T-cell (primary cell): ENCODE data around the gene EIF3B. TPM values are rescaled to one million over a fixed set of nuclear protein-coding genes. Genes with fewer than 3 reads are reported as not detected.

Experiments used
- ATAC-seq, 4 experiments: fragments of 200-7000 bp in 3 of 4; fragments of 150-1000 bp in 1 of 4; cut with Tn5 transposase; replicated peaks in 1 of 4; 1 replicate in 3 of 4; 2 replicates in 1 of 4; pipeline ENCODE4 v1.10.0; 2021; ENCODE audit warnings: moderate library complexity in 3 of 4, mild to moderate bottlenecking in 2 of 4, moderate number of reproducible peaks in 1 of 4
- CTCF ChIA-PET, 2 donors: fragments of 300-600 bp; sonication (Branson Sonifier 250); formaldehyde crosslinking; loops; one replicate each; lab custom pipeline; 2022; ENCODE audit warnings: antibody characterized with exemption in 2 of 2; lab: Charles Lee
- POLR2A ChIA-PET, 2 donors: fragments of 300-600 bp; sonication (Branson Sonifier 250); formaldehyde crosslinking; loops; one replicate each; lab custom pipeline; 2022; ENCODE audit warnings: antibody characterized with exemption in 2 of 2; lab: Charles Lee
- DNase-seq, 35 experiments: peaks; one replicate each; pipeline versions ENCODE4 v3.0.0 to v3.0.0-alpha.2; 2013 to 2023
- H3K27ac ChIP-seq: one replicate; pipeline ENCODE4 v1.5.1; 2013; ENCODE audit warnings: low read length
- H3K27me3 ChIP-seq, 2 experiments: replicated peaks in 1 of 2; 1 replicate in 1 of 2; 2 replicates in 1 of 2; pipeline versions ENCODE4 v1.6.1 to v1.7.0; 2013; ENCODE audit warnings: low read length in 1 of 2, mixed read lengths in 1 of 2; ENCODE audit not compliant: control insufficient read depth in 2 of 2, insufficient read depth in 2 of 2; ENCODE audit errors: extremely low read depth in 1 of 2
- H3K36me3 ChIP-seq, 2 donors: 1 replicate in 1 of 2; 2 replicates in 1 of 2; pipeline versions ENCODE4 v1.6.1 to v1.7.0; 2013; ENCODE audit warnings: low read length in 1 of 2; ENCODE audit not compliant: control insufficient read depth in 2 of 2, insufficient read depth in 1 of 2; ENCODE audit errors: extremely low read depth in 1 of 2
- H3K4me1 ChIP-seq, 2 experiments: 1 replicate in 1 of 2; 2 replicates in 1 of 2; pipeline versions ENCODE4 v1.6.1 to v1.7.0; 2013; ENCODE audit warnings: low read length in 2 of 2, mixed read lengths in 1 of 2; ENCODE audit not compliant: insufficient read depth in 2 of 2, control insufficient read depth in 1 of 2; ENCODE audit errors: extremely low read depth in 1 of 2
- H3K4me3 ChIP-seq, 2 donors: 1 replicate in 1 of 2; 2 replicates in 1 of 2; pipeline versions ENCODE4 v1.5.1 to v1.7.0; 2013; ENCODE audit warnings: mild to moderate bottlenecking in 2 of 2, low read length in 1 of 2, moderate library complexity in 1 of 2; ENCODE audit not compliant: control insufficient read depth in 1 of 2; ENCODE audit errors: extremely low read depth in 1 of 2
- H3K9me3 ChIP-seq: 2 replicates; pipeline ENCODE4 v1.7.0; 2013
- H3K27ac Mint-ChIP-seq, 2 donors: one replicate each; pipeline ENCODE4 v1.8.0; 2020 to 2021; ENCODE audit warnings: mild to moderate bottlenecking in 2 of 2, mixed read lengths in 2 of 2
- H3K27me3 Mint-ChIP-seq, 2 donors: one replicate each; pipeline ENCODE4 v1.8.0; 2021 to 2022; ENCODE audit warnings: mixed read lengths in 2 of 2
- H3K36me3 Mint-ChIP-seq: one replicate; pipeline ENCODE4 v1.8.0; 2021; ENCODE audit warnings: mixed read lengths
- H3K4me1 Mint-ChIP-seq, 3 donors: one replicate each; pipeline ENCODE4 v1.8.0; 2020 to 2022; ENCODE audit warnings: mixed read lengths in 3 of 3, mild to moderate bottlenecking in 1 of 3
- H3K4me3 Mint-ChIP-seq, 3 donors: one replicate each; pipeline ENCODE4 v1.8.0; 2020 to 2022; ENCODE audit warnings: mild to moderate bottlenecking in 3 of 3, mixed read lengths in 3 of 3, moderate library complexity in 3 of 3
- H3K9me3 Mint-ChIP-seq, 3 donors: one replicate each; pipeline ENCODE4 v1.8.0; 2020 to 2022; ENCODE audit warnings: mixed read lengths in 3 of 3
- WGBS: methylation state at CpG from one replicate; pipeline ENCODE4 v1.1.5; 2013; ENCODE audit warnings: missing lambda C conversion rate; ENCODE audit not compliant: insufficient coverage; 5-methylcytosine and 5-hydroxymethylcytosine counted together
- total RNA-seq, 35 experiments: library from RNA in 6 of 35; stranded (reverse) in 6 of 35; fragments of 120-200 nt in 1 of 35; gene quantifications; one replicate each; pipeline versions ENCODE4 v1.2.1 to v1.2.4 and lab custom pipeline; 2013 to 2026

The EIF3B gene
- total RNA-seq, 5 donors from 2014 or later (not counting 1 experiment from before 2014, with no cell fraction given), result 150 to 169 (median 165) TPM

DNA sequence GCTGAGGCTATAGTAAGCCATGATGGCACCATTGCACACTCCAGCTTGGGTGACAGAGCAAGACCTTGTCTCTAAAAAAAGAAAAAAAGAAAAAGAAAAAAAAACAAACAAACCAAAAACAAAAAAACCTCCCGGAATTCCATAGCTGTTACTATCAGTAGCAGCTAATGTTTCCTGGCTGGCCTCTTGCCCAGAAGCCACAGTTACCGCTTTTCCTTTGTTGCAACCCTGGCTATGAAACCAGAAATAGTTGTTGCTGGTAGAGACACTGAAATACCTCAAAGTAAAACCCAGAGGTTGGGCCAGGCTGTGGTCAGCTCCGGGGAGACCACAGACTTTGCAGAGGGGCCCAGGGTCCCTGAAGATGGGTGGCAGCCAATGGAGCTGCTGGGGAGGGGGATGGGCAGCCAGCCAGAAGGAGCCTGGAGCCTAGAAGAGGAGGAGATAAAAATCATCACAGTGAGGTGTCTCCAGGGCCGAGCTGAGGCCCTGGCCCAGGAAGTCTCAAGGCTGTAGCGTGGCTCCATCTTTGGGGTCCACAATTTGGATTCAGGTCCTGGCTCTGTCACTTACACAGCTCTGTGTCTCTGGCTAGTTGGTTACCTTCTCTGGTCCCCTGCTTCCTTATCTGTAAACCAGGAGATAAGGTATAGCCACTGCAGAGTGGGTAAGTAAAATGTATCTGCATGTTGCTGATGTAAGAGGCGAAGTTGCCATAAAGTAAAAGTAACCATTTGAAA lies 45.4 kb downstream of the EIF3B start:
- no peak for ATAC-seq
- Histone ChIP-seq H3K27ac (peak overlapping the region; percentile 25), H3K4me1 (peaks cover 0 to 39% of the 10 kb centered on the region in 2 experiments), H3K9me3 (no peaks in the 10 kb centered on the region), H3K4me3 (no peak overlapping the region), H3K27me3 (no peaks in the 10 kb centered on the region), H3K36me3 (no peaks in the 10 kb centered on the region)
- peak in 1 of 35 experiments; percentile 28 for DNase-seq
- no peaks in the 10 kb centered on the region for H3K27me3 Mint-ChIP-seq
- POLR2A ChIA-PET, result no interaction called here
- CTCF ChIA-PET, result interaction anchor here (0.6 to 1.1 kb wide), 2 partner anchors 19 to 31 kb away, joined by 3 to 9 read pairs; no protein-coding TSS in a partner anchor
- H3K27ac Mint-ChIP-seq, result peak overlapping the region; percentile 82 to 87
- peak overlapping the region in 1 of 3 donors; percentile 26 for H3K4me3 Mint-ChIP-seq
- H3K4me1 Mint-ChIP-seq, result peaks cover 24 to 32% (median 27%) of the 10 kb centered on the region in 3 donors
- H3K36me3 Mint-ChIP-seq, result no peaks in the 10 kb centered on the region
- no peaks in the 10 kb centered on the region for H3K9me3 Mint-ChIP-seq
- WGBS, result 23% methylated on average over 4 of the region's 6 CpGs

DNA sequence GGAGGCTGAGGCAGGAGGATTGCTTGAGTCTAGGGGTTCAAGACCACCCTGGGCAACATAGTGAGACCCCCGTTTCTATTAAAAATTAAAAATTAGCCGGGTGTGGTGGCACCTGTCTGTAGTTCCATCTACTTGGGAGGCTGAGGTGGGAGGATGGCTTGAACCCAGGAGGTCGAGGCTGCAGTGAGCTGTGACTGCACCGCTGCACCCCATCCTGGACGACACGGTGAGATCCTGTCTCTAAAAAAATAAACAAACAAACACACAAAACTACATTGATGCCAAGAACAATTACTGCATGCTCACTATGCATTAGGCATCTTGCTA lies 48.0 kb downstream of the EIF3B start:
- peak overlapping the region; percentile 61 to 62 for H3K4me3 ChIP-seq
- ATAC-seq (no peak), DNase-seq (no peak)
- no peaks in the 10 kb centered on the region for H3K9me3 Mint-ChIP-seq
- no peaks in the 10 kb centered on the region for H3K36me3 Mint-ChIP-seq
- H3K27ac ChIP-seq, result peak overlapping the region; percentile 37
- H3K27me3 Mint-ChIP-seq, result no peaks in the 10 kb centered on the region
- ChIA-PET POLR2A (no interaction called here), CTCF (interaction anchor here in 1 of 2 donors (0.6 kb wide), 1 partner anchor 10 kb away, joined by 9 read pairs; no protein-coding TSS in a partner anchor)
- H3K4me1 ChIP-seq, result peaks cover 8 to 61% of the 10 kb centered on the region in 2 experiments
- H3K4me3 Mint-ChIP-seq, result peak overlapping the region; percentile 81 to 85 (median 81)
- no peaks in the 10 kb centered on the region for H3K9me3 ChIP-seq
- H3K27me3 ChIP-seq, result no peaks in the 10 kb centered on the region
- peaks cover 45 to 52% (median 46%) of the 10 kb centered on the region in 3 donors for H3K4me1 Mint-ChIP-seq
- no CpG with 5 or more reads among the region's 6 CpGs for WGBS
- peak overlapping the region; percentile 44 to 79 for H3K27ac Mint-ChIP-seq
- no peaks in the 10 kb centered on the region for H3K36me3 ChIP-seq

DNA sequence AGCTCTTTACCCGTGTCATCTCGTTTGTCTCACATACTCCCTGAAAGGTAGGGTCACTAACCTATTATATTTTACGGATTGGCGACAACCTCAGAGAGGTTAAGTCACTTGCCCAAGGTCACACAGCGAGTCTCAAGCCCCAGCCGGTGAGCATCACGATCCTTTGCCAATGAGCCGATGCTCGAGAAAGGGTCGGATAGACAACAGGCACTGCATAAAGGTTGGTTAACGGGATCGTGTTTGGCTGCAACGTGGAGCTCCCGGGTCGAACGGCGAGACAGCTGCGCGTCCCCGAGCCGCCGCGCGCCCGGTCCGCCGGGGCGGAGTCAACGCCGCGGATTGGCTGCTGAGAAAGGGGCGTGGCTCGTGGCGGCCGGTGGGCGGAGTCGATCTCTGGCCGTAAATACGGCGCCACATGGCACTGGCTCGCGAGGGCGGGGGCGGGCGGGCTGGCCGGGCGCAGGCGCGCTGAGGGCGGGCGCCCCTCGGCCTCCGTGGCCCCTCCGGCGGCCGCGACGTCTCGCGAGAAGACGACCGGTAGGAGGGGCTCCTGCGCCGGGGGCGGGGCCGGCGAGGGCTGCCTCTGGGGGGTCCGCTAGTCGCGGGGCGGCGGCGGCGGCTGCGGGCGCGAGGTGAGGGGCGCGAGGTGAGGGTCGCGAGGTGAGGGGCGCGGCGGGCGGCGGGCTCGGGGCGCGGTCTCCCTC lies 48.5 kb downstream of the EIF3B start, which contains the start of gene CHST12:
TSS of gene CHST12 (plus strand) at position 598 of the 704 bp plus-strand sequence. CDS start 29,029 bp downstream, outside the sequence.
- H3K4me1 Mint-ChIP-seq, result peaks cover 48 to 55% (median 50%) of the 10 kb centered on the region in 3 donors
- H3K9me3 ChIP-seq, result no peaks in the 10 kb centered on the region
- no peaks in the 10 kb centered on the region for H3K36me3 Mint-ChIP-seq
- ChIA-PET CTCF (interaction anchor here in 1 of 2 donors (0.6 kb wide), 1 partner anchor 11 kb away, joined by 9 read pairs; no protein-coding TSS in a partner anchor), POLR2A (no interaction called here)
- WGBS, result 1% methylated on average over 89 of the region's 89 CpGs
- no peaks in the 10 kb centered on the region for H3K27me3 Mint-ChIP-seq
- H3K36me3 ChIP-seq, result no peaks in the 10 kb centered on the region
- H3K27ac ChIP-seq, result peak within 1 kb of the TSS; percentile 77
- peak within 1 kb of the TSS; percentile 86 to 92 for H3K27ac Mint-ChIP-seq
- ATAC-seq, result peak; percentile 76 to 84 (median 82)
- DNase-seq, result peak; percentile 80 to 98 (median 91)
- peak within 1 kb of the TSS; percentile 80 to 83 for H3K4me3 ChIP-seq
- H3K27me3 ChIP-seq, result no peaks in the 10 kb centered on the region
- peak within 1 kb of the TSS; percentile 81 to 85 (median 81) for H3K4me3 Mint-ChIP-seq
- H3K9me3 Mint-ChIP-seq, result no peaks in the 10 kb centered on the region
- H3K4me1 ChIP-seq, result peaks cover 8 to 66% of the 10 kb centered on the region in 2 experiments

GRCh38 chr7:2403718-2404648 lies 49.4 kb downstream of the EIF3B start:
- peak in 12 of 35 experiments; percentile 9 to 48 (median 28) for DNase-seq
- peaks cover 0 to 1% of the 10 kb centered on the region in 2 donors for H3K36me3 ChIP-seq
- no peaks in the 10 kb centered on the region for H3K27me3 ChIP-seq
- H3K27ac Mint-ChIP-seq, result peak overlapping the region; percentile 86 to 92
- peak overlapping the region; percentile 77 for H3K27ac ChIP-seq
- peaks cover 56 to 61% (median 58%) of the 10 kb centered on the region in 3 donors for H3K4me1 Mint-ChIP-seq
- ATAC-seq, result peak; percentile 4 to 39 (median 28)
- H3K9me3 Mint-ChIP-seq, result no peaks in the 10 kb centered on the region
- 2% methylated on average over 60 of the region's 71 CpGs for WGBS
- H3K4me1 ChIP-seq, result peaks cover 8 to 69% of the 10 kb centered on the region in 2 experiments
- H3K36me3 Mint-ChIP-seq, result no peaks in the 10 kb centered on the region
- H3K9me3 ChIP-seq, result no peaks in the 10 kb centered on the region
- POLR2A ChIA-PET, result interaction anchor here in 1 of 2 donors (0.6 kb wide), 1 partner anchor 30 kb away, joined by 9 read pairs; no protein-coding TSS in a partner anchor
- peak overlapping the region; percentile 80 to 83 for H3K4me3 ChIP-seq
- H3K27me3 Mint-ChIP-seq, result no peaks in the 10 kb centered on the region
- CTCF ChIA-PET, result no interaction called here
- H3K4me3 Mint-ChIP-seq, result peak overlapping the region; percentile 75 to 81 (median 79)

DNA sequence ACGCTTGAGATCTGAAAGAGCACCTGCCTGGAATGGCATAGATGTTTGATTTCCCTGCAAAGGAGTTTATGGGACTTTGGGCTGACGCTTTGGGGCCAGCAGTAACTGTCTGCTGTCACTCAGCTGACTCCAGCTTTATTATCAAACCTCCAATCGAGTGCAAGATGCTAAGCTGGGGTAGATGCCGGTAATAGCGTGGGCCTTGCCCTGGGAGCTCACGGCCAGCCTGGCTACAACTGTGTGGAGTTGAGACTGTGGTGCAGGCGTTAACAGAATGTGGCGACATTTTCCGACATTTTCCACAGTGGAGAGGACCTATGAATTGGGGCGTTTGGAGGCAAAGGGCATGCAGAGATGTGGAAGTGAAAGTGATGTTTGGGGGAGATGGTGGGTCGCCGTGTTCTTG lies 50.1 kb downstream of the EIF3B start:
- no peaks in the 10 kb centered on the region for H3K9me3 Mint-ChIP-seq
- ChIA-PET POLR2A (interaction anchor here (0.6 kb wide), 2 partner anchors 29 to 35 kb away, joined by 9 to 11 read pairs; no protein-coding TSS in a partner anchor), CTCF (no interaction called here)
- no peaks in the 10 kb centered on the region for H3K9me3 ChIP-seq
- peaks cover 8 to 69% of the 10 kb centered on the region in 2 experiments for H3K4me1 ChIP-seq
- H3K4me1 Mint-ChIP-seq, result peaks cover 60 to 64% (median 62%) of the 10 kb centered on the region in 3 donors
- WGBS, result 56% methylated on average over 7 of the region's 12 CpGs
- peak overlapping the region; percentile 86 to 92 for H3K27ac Mint-ChIP-seq
- DNase-seq, result peak in 1 of 35 experiments; percentile 26
- no peaks in the 10 kb centered on the region for H3K27me3 ChIP-seq
- ATAC-seq, result no peak
- no peaks in the 10 kb centered on the region for H3K27me3 Mint-ChIP-seq
- peak overlapping the region; percentile 75 to 81 (median 79) for H3K4me3 Mint-ChIP-seq
- H3K27ac ChIP-seq, result peak overlapping the region; percentile 77
- no peaks in the 10 kb centered on the region for H3K36me3 Mint-ChIP-seq
- peak overlapping the region in 1 of 2 donors; percentile 83 for H3K4me3 ChIP-seq
- H3K36me3 ChIP-seq, result peaks cover 0 to 3% of the 10 kb centered on the region in 2 donors
